Stimulated activated CD8-positive, alpha-beta memory T cell treated with anti-CD3 and anti-CD28 coated beads, Interleukin-7, amount 100 ng/mL, for 1 hour (primary cell): ENCODE results near the gene CARS1.

Experiments used
- DNase-seq, 2 donors: peaks; one replicate each; pipeline ENCODE4 v3.0.0-alpha.2; 2020; ENCODE audit warnings: low read depth in 2 of 2

The CARS1 gene

DNA sequence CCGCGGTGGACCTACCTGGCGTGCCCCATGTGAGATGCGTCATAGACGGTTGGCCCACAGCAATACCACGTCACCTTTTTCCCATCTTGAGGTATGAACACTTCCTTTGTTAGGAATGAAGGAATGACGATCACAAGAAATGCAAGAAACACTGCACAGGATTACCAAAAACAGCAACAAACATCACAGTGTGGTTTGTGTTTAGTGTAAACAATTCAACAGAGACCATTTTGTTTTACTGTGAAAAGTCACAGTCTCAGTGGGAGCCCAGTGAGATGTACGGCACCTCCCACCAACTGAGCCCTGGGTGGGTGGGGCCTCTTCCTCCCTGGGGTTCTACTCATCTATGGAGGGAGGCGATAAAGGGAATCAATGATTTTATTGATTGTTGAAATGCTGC lies 16.3 kb downstream of the CARS1 start:
- no peak for DNase-seq

DNA sequence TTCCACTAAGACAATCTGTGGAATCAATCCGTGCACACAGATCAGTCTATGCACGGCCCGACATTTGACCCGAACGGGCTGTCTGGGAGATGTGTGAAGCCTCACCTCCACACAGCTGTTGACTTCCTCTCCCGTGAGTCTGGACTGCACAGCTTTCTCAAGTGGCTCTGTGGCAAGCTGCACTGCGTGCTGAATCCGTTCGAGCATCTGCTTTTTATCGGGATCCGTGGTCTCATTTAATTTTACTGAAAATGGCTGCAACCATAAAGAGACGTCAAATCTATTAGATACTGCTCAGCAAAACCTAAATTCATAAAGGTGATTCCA lies 19.3 kb downstream of the CARS1 start:
- no peak for DNase-seq

DNA sequence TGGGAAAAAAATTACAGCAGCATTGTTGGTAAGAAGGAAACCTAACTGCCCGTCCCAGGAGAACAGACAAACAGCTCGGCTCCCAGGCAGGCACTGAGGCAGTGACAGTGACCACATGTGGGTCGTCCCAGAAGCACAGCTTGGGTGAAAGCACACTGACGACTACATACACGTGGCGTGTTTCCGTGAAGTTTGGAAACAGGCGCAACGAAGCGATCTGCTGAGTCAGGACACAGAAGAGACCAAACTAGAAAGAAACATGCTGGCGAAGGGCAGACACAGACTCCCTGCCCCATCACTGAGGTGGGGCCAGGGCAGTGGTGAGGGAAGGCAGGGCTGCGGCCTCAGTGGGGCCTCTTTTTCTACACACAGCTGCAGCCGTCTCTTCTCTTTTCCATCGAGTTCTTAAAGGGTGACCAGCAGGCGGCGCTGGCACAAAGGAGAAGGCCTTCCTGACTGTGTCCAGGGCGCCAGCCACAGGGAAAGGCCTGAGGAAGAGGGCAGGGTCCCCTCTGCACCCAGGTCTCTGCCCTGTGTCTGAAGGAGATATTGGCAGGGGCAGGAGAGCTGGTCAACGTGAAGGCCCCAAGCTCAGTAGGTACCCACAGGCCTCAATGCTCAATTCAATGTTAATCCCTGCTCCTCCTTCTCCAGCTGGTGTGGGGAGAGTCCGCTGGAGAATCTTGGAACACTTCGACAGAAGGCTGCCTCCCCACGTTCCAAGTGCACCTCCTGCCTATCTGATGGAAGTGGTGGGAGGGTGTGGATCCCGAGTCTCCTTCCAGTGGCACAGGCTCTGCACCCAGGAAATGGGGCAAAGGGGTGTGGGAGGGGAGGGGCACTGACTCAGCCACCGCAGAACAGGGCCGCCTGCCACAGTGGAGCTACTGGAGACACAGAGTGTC lies 19.9 kb downstream of the CARS1 start:
- DNase-seq = peak in 1 of 2 donors; percentile 13

DNA sequence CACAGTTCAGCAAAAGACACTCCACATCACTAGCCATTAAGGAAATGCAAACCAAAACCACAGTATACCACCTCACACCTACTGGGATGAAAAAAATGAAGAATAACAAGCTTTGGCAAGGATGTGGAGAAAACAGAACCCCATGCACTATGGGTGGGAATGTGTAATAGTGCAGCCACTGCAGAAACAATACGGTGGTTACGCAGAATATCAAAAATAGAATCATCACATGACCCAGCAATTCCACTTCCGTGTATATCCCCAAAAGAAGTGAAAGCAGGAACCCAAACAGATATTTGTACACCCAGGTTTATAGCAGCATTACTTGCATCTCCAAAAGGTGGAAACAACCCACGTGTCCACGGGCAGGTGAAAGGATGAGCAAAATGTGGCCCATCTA lies 20.8 kb downstream of the CARS1 start:
- no peak for DNase-seq

DNA sequence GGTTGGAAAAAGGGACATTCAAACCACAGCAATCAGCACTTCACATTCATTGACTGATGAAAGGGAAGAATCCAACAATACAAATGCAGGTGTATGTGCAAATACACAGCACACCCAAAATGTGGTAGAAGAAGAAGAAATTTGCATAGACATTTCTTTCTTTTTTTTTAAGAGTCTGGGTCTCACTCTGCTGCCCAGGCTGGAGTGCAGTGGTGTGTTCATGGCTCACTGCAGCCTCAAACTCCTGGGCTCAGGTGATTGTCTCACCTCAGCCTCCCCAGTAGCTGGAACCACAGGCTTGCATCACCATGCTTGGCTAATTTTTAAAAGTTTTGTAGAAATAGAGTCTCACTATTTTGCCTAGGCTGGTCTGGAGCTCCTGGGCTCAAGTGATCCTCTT lies 21.9 kb downstream of the CARS1 start:
- no peak for DNase-seq

DNA sequence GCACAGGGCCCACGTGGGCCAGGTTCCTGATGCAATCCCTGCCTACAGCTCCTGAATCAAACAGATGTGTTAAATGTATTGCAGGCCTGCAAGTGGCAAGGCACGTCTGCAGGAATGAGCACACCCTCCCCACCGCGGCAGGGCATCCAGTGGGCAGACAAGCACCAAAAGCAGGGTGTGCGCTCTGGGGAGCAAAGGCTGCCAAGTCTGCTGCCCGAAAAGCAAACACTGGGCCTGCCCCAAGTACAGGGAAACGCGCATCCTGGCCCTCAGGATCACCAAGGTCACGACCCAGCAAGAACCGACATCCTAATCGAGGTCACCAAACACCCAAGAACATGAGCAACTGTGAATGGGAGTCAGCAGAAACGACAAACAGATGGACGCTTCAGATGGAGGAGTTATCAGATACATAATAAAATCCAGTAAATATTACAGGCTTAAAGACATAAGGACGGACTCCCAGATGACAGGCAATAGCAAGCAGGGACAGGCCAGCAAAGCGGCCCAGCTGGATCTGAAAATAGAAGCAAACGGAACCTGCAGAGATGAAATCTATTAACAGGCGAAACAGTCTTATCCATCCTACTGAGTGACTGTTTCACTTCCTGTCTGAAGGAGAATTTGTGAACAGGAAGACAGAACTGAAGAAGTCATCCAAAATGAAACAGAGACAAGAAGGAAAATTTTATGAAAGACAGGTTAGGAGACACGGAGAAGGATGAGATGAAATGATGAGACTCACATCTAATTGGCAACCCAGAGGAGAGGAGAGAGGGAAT lies 26.7 kb downstream of the CARS1 start:
- no peak for DNase-seq

DNA sequence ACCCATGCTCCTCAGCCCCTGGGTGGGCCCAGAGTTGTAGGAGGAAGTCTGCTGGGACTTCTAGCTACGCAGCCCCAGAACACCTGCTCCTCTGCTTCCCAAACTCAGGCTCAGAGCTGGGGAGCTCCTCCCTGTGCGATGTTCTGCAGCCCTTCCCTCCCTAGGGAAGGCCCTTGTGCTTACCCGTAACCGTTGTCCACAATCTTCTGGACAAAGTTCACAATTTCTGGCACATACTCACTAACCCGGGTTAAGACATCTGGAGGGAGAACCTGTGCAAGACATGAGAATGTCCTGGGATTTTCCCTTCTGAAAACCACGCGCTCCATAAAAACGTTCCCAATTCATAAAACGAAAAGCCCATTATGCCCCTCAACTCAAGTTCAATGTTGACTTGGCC lies 28.4 kb downstream of the CARS1 start:
- DNase-seq = no peak

DNA sequence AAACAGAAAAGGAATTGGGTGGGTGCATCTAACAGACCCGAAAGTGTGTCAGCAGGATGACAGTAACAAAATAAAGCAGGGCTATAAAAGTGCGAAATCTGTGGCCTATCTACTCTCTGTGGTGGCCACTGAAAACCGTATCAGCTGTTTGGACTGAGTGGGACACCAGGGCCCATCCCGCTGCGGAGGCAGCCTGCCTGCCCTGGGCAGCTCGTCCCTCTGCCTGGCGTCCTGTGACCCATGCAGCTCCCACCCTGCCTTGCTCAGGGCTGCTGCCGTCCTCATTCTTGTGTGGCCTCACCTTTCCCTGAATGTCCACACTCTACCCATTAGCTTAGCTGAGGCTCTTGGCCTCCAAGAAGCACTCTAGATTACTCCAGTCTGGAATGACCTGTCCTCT lies 30.4 kb downstream of the CARS1 start:
- no peak for DNase-seq

DNA sequence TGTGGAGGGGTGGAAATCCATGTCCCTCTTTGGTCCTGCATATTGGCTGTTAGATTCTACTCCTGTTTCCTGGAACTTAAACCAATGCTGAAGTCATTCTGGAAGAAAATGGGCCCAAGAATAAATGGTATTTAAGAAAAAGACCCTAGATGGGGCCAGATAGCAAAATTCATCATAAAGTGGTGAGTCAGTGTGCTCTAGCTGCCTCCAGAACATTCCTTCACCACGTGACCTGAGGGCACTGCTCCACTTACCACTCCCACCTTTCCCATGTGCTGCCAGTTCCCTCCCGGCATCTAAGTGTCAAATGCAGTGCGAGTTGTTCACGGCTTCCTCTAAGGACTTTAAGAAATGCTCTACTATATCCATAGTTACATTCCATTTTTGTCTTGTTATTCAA lies 34.2 kb downstream of the CARS1 start:
- DNase-seq = no peak

DNA sequence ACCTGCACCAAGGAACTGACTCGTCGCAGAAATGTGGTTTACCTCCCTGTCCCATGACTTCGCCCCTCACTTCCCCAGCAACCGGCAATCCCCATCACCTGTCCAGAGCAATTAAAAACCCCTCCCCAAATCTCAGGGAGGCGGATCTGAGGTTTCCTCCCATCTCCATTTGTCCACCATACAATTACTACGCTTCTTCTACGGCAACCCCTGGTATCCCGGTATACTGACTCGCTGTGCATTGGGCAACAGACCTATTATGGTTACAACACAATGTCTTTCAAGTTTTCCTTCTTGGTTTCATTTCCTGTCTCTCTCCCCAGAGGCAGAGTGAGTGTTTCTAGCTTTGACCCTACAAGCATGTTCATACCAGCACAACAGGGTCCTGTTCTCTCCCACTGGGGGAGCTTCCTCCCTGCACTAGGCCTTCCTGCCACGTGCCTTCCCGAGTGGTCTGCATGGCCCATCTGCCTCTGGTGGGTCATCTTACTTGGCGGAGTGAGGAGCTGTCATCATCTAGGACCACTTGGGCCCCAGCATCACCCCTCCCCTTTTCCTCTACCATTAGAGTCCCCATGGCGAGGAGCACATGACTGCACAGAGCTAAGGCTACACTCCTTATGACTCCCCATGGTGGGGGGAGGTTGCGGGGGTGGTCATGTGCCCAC lies 34.8 kb downstream of the CARS1 start:
- DNase-seq = no peak

DNA sequence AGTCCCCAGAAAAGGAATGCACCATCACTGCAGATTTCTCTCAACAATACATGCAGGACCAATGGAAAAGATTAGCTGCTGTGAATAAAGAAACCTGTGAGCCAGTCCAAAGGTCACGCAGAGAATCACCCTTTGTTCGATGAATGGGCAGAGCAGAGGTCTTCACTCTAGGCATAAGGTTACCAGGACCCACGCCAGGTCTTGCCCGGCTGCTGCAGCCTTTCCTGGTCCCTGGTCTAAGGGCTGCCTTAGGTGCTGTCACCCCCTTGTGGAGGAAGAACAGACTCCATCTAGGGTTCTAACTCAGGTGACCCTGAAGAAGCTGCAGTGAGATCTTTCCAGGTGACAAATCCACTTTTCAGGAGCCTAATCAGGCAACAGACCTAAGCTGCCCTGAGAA lies 36.1 kb downstream of the CARS1 start:
- DNase-seq = no peak

DNA sequence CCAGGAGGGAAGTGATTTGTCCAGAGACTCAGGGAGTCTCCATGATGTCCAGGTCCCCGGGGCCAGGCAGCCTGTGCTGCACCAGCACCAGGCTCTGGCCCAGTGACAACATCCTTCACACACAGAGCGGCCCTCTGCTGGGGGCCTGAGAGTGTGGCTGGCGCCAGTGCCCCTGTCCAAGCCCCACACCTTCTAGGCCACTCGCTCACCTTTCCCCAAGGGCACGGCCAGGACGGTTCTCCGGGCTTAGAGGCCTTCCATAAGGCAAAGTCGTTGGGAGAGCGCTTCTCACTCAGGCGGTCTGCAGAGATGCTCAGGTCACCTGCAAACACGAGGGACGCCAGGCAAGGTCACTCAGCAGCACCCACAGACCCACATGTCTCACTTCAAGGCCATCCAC lies 37.2 kb downstream of the CARS1 start:
- no peak for DNase-seq

DNA sequence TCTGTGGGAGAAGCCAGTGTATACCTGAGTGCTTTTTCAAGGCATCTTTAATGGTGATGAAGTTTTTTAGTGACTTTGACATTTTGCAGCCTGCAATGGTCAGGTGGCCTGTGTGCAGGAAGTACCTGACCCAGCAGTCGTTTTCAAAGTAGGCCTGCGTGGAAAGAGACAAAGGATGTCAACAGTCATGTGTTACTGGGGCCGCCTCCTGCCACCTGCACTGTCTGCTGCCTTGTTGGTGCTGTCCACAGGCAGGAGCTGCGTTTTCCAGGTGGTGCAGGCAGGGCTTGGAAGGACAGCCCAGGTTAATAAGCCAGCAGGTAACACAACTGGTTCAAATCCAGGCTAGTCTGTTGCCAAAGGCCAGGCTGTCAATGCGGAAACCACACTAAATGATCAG lies 38.6 kb downstream of the CARS1 start:
- DNase-seq = no peak

DNA sequence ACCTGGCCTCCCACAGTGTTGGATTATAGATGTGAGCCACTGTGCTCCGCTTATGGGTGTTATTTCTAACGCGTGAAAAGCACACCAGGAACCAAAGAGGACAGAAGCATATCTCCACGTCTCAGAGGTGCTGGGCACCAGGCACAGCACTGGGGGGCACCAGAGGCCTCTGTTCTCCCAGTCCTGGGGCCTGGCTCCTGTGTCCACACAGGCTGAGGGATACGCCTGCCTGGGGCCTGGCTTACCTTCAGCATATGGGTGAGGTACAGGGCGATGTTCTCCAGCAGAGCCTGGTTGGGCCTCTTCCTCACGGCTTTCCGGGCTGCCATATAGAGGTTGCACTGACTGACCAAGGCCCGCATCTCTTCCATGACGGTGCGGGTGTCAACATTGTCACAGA lies 40.4 kb downstream of the CARS1 start:
- no peak for DNase-seq

DNA sequence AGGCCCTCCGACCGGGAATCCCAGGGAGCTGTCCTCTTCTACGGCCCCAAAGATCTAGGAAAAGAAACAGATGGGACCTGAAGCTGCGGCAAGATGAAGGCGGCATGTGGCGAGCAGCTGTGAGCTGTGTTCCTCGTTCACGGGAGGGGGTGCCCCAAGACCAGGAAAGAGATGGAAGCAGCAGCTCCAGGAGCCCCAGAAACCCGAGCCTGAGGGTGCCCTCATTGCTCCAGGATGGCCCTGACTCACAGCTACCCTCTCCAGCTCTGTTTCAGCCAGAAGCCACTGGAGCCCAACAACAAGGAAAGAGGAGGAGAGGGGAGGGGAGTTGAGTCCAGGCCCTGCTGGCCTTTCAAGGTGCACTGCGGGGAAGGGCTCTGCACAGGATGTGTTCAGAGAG lies 41.4 kb downstream of the CARS1 start:
- DNase-seq = no peak

DNA sequence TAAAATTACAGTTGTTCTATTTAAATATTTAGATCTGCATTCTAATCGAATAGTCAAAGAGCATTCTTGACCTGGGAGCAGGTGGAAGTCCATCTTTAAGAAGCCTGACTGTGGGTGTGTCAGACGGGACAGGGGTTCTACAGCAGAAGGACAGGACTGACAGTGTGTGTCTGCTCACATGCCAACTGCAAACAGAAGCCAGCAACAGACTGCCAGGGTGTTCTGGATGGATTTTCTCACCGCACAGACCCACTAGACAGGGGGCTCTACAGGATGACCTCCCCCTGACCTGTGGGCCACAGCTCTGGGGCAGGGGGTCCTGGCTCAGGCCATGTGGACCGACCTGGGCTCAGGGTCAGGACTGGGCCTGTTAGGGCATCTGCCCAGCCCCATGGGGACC lies 42.3 kb downstream of the CARS1 start:
- DNase-seq = no peak

DNA sequence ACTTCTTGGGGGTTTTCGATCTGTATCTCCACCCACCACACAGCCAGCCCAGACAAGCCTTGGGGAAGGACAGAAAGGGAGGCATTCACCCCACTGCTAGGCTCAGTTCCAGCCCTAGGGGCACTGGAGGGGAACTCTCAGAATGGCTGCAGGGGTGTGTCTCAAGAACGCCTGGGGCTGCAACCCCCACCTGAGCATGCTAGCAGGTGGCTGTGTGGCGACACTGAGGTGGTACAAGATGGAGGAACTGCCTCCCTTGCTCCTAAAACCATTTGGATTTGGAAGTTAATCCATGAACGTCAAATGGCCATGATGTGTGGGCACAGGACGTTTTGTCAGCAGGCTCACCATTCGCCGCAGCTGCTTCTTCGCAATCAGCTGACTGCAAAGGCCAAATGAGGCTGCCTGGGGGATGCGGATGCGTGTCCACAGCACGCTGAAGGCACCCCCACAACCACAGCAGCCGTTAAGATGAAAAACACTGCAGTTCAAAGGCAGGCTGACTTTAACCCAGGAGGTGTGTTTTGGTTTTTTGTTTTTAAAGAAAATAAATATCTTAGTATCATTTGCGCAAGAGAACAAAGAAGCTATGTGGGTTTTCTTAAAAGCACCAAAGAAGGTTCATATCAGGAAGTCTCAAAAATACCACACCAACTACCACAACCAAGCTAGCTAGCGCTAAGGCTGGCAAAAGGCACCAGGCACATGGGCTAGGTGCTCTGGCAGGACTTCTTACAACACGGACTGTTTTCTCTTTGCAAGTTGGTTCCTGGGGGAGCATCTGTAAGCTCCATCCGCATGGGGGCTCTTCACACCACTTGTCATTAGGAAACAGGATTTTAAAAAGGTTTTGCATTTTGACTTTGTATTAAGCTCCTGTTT lies 42.9 kb downstream of the CARS1 start:
- peak; percentile 49 to 51 for DNase-seq

DNA sequence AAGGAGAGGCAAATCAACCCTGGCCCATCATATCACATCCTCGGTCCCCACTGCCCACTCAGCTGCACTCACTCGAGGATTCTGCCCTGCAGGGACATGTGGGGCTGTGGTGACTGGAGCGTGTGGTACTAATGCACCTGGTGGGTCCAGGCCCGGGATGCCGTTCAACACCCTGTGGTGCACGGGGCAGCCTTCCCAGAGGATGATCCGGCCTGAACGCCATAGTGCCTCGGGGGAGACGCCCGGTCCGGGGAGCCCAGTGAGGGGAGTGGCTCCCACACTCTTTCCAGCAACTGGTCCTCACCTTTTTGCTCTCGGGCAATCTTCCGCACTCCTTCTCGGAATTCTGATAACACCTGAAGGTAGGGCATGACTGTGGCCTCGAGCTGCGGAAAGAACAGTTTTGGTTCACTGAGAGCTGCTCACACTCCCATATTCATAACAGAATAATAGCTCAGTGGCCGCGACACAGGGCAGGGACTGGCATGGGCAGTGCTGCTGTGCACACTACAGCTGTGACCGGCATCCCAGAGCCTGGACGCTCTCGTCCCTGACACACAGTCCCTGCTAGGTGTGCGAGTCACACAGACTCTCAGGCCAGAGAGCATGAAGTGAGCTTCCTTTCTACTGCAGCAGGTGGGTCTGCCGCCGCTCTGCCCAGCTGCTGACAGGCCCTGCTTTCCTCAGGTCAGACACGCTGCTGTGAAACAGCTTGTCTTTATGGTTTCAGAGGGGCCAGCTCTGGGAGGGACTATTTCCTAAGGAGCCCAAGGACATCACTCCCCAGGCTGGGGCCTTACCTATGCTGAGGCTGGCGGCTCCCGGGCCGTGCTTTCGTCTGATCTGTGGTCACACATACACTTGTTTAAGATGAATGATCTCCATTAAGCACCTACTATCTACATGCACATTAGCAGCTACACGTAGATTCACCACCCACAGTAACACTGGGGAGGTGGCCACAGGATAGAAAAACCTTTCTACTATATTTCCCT lies 45.0 kb downstream of the CARS1 start:
- DNase-seq = no peak

DNA sequence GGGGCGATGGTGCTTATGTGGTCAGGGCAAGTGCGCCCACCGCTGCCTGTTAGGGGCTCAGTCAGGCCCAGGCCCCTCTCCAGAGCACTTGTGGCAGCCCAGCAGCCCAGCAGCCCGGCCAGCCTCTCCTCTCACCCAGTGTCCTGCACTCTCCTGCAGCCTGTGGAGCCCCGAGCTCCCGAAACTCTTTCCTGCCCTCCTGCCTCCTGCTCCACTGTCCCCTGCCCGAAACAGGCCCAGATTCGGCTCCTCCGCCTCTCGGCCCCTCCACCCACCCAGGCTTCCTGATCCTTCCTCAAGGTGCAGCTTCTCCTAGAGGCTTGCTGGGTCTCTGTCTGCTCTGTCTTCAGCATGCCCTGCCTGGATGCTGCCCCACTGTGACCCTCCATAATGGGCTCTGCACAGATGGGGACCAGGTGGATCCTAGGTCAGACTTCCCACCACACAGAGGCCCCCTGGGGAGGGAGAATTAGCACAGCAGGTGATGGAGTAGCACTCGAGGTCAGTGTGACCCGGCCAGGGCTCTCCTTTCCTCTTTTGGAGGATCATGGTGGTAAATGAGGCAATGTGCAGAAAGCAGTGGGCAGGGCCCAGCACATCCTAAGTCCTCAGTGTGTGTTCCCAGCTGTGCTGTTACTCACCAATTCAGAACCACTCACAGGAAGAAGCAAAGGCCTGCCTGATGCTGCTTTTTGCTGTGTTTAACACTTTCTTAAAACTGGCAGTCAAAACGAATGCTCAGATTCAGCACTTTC lies 46.5 kb downstream of the CARS1 start:
- DNase-seq = no peak

DNA sequence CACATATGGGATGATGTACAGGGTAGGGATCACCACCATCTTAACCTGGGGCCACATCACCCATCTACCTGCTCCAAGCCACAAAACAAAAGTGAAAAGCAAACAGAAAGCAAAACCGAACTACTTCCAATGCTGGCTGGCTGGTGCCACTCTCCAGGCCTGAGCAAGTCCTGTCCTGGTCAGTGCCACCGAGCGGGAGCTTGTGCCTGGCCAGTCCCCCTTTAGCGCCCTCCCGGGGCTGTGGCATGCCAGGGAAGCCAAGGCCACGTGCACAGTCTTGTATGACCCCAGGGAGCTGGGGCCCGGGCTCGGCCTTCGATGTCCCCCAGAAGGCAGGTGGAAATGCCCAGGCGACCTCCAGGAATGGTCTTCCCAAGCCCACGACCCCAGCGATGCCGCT lies 47.2 kb downstream of the CARS1 start:
- DNase-seq = no peak
